Suprapubic skin (tissue), 4 donors: ENCODE data around the gene IDI2. TPM values are rescaled to one million over a fixed set of nuclear protein-coding genes. Genes with fewer than 3 reads are reported as not detected.
"Not testable (repeated sequence)": the region's sequence is repeated elsewhere in the genome, so short reads cannot be mapped to it uniquely, and the experiment has no call there.

ENCODE experiments used
- DNase-seq, 2 donors: peaks; one replicate each; pipeline ENCODE4 v3.0.0-alpha.2; 2019; ENCODE audit warnings: low spot score in 2 of 2
- H3K27ac ChIP-seq: fragments of 200-600 bp; sonication (generic); one replicate; pipeline ENCODE4 v1.5.1; 2019
- H3K27me3 ChIP-seq: fragments of 200-600 bp; sonication (generic); one replicate; pipeline ENCODE4 v1.5.1; 2019
- H3K36me3 ChIP-seq: fragments of 200-600 bp; sonication (generic); one replicate; pipeline ENCODE4 v1.5.1; 2019
- H3K4me1 ChIP-seq: fragments of 200-600 bp; sonication (generic); one replicate; pipeline ENCODE4 v1.5.1; 2019
- H3K4me3 ChIP-seq: fragments of 200-600 bp; sonication (generic); one replicate; pipeline ENCODE4 v1.5.1; 2019; ENCODE audit warnings: mild to moderate bottlenecking
- H3K9me3 ChIP-seq: fragments of 200-600 bp; sonication (generic); one replicate; pipeline ENCODE4 v1.5.1; 2019
- CTCF ChIP-seq, 2 donors: fragments of 200-600 bp in 1 of 2; fragments of 450-650 bp in 1 of 2; sonication (generic) in 1 of 2; IDR thresholded peaks; one replicate each; pipeline ENCODE4 v1.5.1; 2016 to 2019; ENCODE audit warnings: antibody characterized with exemption in 2 of 2, mild to moderate bottlenecking in 1 of 2, moderate library complexity in 1 of 2
- EP300 ChIP-seq: sonication (generic); formaldehyde crosslinking; IDR thresholded peaks from one replicate; pipeline ENCODE4 v1.6.1; 2017; ENCODE audit warnings: antibody characterized with exemption
- POLR2A ChIP-seq, 2 donors: fragments of 450-650 bp; IDR thresholded peaks; one replicate each; pipeline ENCODE4 v1.6.1; 2017; ENCODE audit warnings: antibody characterized with exemption in 2 of 2, mild to moderate bottlenecking in 2 of 2, moderate library complexity in 2 of 2
- POLR2AphosphoS5 ChIP-seq, 3 donors: sonication (generic); formaldehyde crosslinking; IDR thresholded peaks; one replicate each; pipeline ENCODE4 v1.6.1; 2017; ENCODE audit warnings: antibody characterized with exemption in 3 of 3
- WGBS: methylation state at CpG from one replicate; pipeline ENCODE4 v1.1.5; 2018; 5-methylcytosine and 5-hydroxymethylcytosine counted together
- total RNA-seq, 4 donors: library from RNA; depleted of rRNA; stranded (reverse); fragments of >200 nt; gene quantifications; one replicate each; pipeline ENCODE4 v1.1.0, GENCODE V29; 2016

The IDI2 gene
- total RNA-seq, 4 donors from 2014 or later: not detected

GRCh38 chr10:1010703-1011102 lies 15.0 kb downstream of the IDI2 start:
- 97% methylated on average over 7 of the region's 7 CpGs for WGBS
- no peak for DNase-seq
- H3K36me3 ChIP-seq: peaks cover 96% of the 10 kb centered on the region

GRCh38 chr10:1009947-1010346 lies 15.7 kb downstream of the IDI2 start:
- not testable (repeated sequence) for H3K27ac ChIP-seq, DNase-seq, H3K27me3 ChIP-seq, H3K4me3 ChIP-seq, H3K9me3 ChIP-seq, H3K4me1 ChIP-seq
- peaks cover 99% of the 10 kb centered on the region for H3K36me3 ChIP-seq
- 74% methylated on average over 7 of the region's 8 CpGs for WGBS

More at GRCh38 chr10:1010703-1011102, 15.0 kb downstream of the IDI2 start:
- Histone ChIP-seq H3K4me1 (no peaks in the 10 kb centered on the region), H3K27ac (no peak overlapping the region), H3K27me3 (no peaks in the 10 kb centered on the region), H3K9me3 (no peaks in the 10 kb centered on the region), H3K4me3 (no peak overlapping the region)
- TF ChIP-seq POLR2AphosphoS5 (IDR thresholded peaks at IDR 0.05) (no peak), CTCF (IDR thresholded peaks at IDR 0.05) (no peak), EP300 (no peak), POLR2A (IDR thresholded peaks at IDR 0.05) (no peak)

GRCh38 chr10:1009071-1009494 lies 16.6 kb downstream of the IDI2 start:
- H3K36me3 ChIP-seq: peaks cover 99% of the 10 kb centered on the region
- no peaks in the 10 kb centered on the region for H3K27me3 ChIP-seq
- no peak overlapping the region for H3K27ac ChIP-seq
- DNase-seq: no peak
- no peaks in the 10 kb centered on the region for H3K9me3 ChIP-seq
- 90% methylated on average over 9 of the region's 9 CpGs for WGBS
- TF ChIP-seq POLR2AphosphoS5 (IDR thresholded peaks at IDR 0.05): no peak
- TF ChIP-seq EP300: no peak
- H3K4me1 ChIP-seq: no peaks in the 10 kb centered on the region
- no peak overlapping the region for H3K4me3 ChIP-seq

GRCh38 chr10:1007583-1007982 lies 18.1 kb downstream of the IDI2 start:
- 84% methylated on average over 10 of the region's 10 CpGs for WGBS
- no peaks in the 10 kb centered on the region for H3K27me3 ChIP-seq
- no peaks in the 10 kb centered on the region for H3K4me1 ChIP-seq
- peaks cover 99% of the 10 kb centered on the region for H3K36me3 ChIP-seq
- H3K9me3 ChIP-seq: no peaks in the 10 kb centered on the region
- DNase-seq: no peak
- no peak overlapping the region for H3K27ac ChIP-seq
- H3K4me3 ChIP-seq: no peak overlapping the region
- TF ChIP-seq EP300 (no peak), CTCF (IDR thresholded peaks at IDR 0.05) (no peak), POLR2AphosphoS5 (IDR thresholded peaks at IDR 0.05) (no peak), POLR2A (IDR thresholded peaks at IDR 0.05) (no peak)

GRCh38 chr10:1006573-1006972 lies 19.1 kb downstream of the IDI2 start:
- peaks cover 99% of the 10 kb centered on the region for H3K36me3 ChIP-seq
- no peak overlapping the region for H3K4me3 ChIP-seq
- H3K27ac ChIP-seq: no peak overlapping the region
- H3K27me3 ChIP-seq: no peaks in the 10 kb centered on the region
- 92% methylated on average over 9 of the region's 9 CpGs for WGBS
- H3K4me1 ChIP-seq: no peaks in the 10 kb centered on the region
- TF ChIP-seq POLR2AphosphoS5 (IDR thresholded peaks at IDR 0.05) (no peak), CTCF (IDR thresholded peaks at IDR 0.05) (no peak), POLR2A (IDR thresholded peaks at IDR 0.05) (no peak), EP300 (no peak)
- H3K9me3 ChIP-seq: no peaks in the 10 kb centered on the region
- DNase-seq: no peak

GRCh38 chr10:1003884-1004670 lies 21.6 kb downstream of the IDI2 start:
- no peak for DNase-seq
- WGBS: 93% methylated on average over 3 of the region's 9 CpGs
- Histone ChIP-seq H3K27ac (no peak overlapping the region), H3K36me3 (peaks cover 100% of the 10 kb centered on the region), H3K4me1 (no peaks in the 10 kb centered on the region), H3K27me3 (no peaks in the 10 kb centered on the region), H3K9me3 (no peaks in the 10 kb centered on the region), H3K4me3 (no peak overlapping the region)
- TF ChIP-seq POLR2AphosphoS5 (IDR thresholded peaks at IDR 0.05) (no peak), CTCF (IDR thresholded peaks at IDR 0.05) (no peak), EP300 (no peak), POLR2A (IDR thresholded peaks at IDR 0.05) (no peak)
